HepG2 (cell line): Measurements from ENCODE around the gene ZFYVE28.

Experiments used
- CEBPB ChIP-seq: IDR thresholded peaks from 2 replicates; pipeline ENCODE4 v1.6.1; 2011; ENCODE audit warnings: low read depth, low read length, improper control_type of control experiment, borderline replicate concordance
- EP300 ChIP-seq, 3 experiments: sonication (generic) in 1 of 3; formaldehyde crosslinking in 1 of 3; IDR thresholded peaks; 2 replicates each; pipeline versions ENCODE4 v1.5.1 to v1.6.1; 2011 to 2020; ENCODE audit warnings: low read depth in 2 of 3, low read length in 2 of 3, borderline replicate concordance in 1 of 3, improper control_type of control experiment in 1 of 3, mild to moderate bottlenecking in 1 of 3, missing genetic modification reagents in 1 of 3, moderate library complexity in 1 of 3
- GABPA ChIP-seq, 2 experiments: IDR thresholded peaks; 2 replicates each; pipeline ENCODE4 v1.6.1; 2011 to 2016; ENCODE audit warnings: low read depth in 2 of 2, low read length in 1 of 2, missing biosample characterization in 1 of 2, missing genetic modification characterization in 1 of 2
- MAX ChIP-seq: IDR thresholded peaks from 2 replicates; pipeline ENCODE4 v1.6.1; 2012; ENCODE audit warnings: inconsistent platforms
- NFIC ChIP-seq: IDR thresholded peaks from 2 replicates; pipeline ENCODE4 v1.6.1; 2012; ENCODE audit warnings: mild to moderate bottlenecking, low read length, inconsistent platforms
- POLR2A ChIP-seq, 2 experiments: IDR thresholded peaks; 2 replicates each; pipeline ENCODE4 v1.6.1; 2011; ENCODE audit warnings: low read depth in 2 of 2, low read length in 2 of 2, mild to moderate bottlenecking in 1 of 2, moderate library complexity in 1 of 2; ENCODE audit not compliant: insufficient read depth in 1 of 2
- SIX4 ChIP-seq: sonication (generic); formaldehyde crosslinking; IDR thresholded peaks from 2 replicates; pipeline ENCODE4 v1.4.0; 2020; ENCODE audit warnings: missing genetic modification reagents
- SOX6 ChIP-seq, 2 experiments: fragments of 450-650 bp in 1 of 2; sonication (generic) in 1 of 2; formaldehyde crosslinking in 1 of 2; IDR thresholded peaks; 2 replicates each; pipeline versions ENCODE4 v1.4.0 to v1.6.1; 2017 to 2020; ENCODE audit warnings: antibody characterized with exemption in 1 of 2, mild to moderate bottlenecking in 1 of 2, missing genetic modification reagents in 1 of 2
- ZFP41 ChIP-seq: sonication (generic); formaldehyde crosslinking; IDR thresholded peaks from 2 replicates; pipeline ENCODE4 v1.4.0; 2020; ENCODE audit warnings: mild to moderate bottlenecking, missing genetic modification reagents, borderline replicate concordance
- ZNF20 ChIP-seq: sonication (generic); formaldehyde crosslinking; IDR thresholded peaks from 2 replicates; pipeline ENCODE4 v1.4.0; 2020; ENCODE audit warnings: mild to moderate bottlenecking, moderate library complexity, missing genetic modification reagents
- ZNF446 ChIP-seq: sonication (generic); formaldehyde crosslinking; IDR thresholded peaks from 2 replicates; pipeline ENCODE4 v1.5.0; 2020; ENCODE audit warnings: mild to moderate bottlenecking, missing genetic modification reagents
- TF ChIP-seq, protein P1 (sequence below): sonication (generic); formaldehyde crosslinking; conservative IDR thresholded peaks from 2 replicates; pipeline ENCODE4 v1.4.0; 2020; ENCODE audit warnings: missing genetic modification reagents
- TF ChIP-seq, protein P2 (sequence below): sonication (generic); formaldehyde crosslinking; IDR thresholded peaks from 2 replicates; pipeline ENCODE4 v1.8.1; 2023; ENCODE audit warnings: missing genetic modification reagents, inconsistent platforms, borderline replicate concordance

DNA sequence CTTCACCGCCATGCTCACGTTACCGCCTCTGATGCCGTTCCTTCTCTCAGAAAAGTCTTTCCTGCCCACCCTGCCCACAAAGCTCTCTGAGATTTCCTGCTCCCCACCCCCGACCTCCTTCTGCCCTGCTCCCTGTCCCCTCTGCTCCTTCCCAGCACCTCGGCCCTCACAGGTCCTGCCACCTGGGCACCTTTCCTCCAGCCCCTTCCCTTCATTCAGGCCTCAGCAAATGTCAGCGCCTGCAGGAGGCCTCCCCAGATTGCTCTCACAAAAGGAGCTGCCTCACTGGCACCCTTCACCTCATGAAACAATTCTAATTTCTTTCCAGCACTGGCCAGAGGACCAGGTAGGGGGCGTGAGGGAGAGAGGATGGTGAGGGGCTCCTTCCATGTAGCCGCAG lies 122.9 kb downstream of the ZFYVE28 start:
- TF ChIP-seq ZFP41 (CRISPR knock-in tag) (no peak), CEBPB (no peak), MAX (no peak), GABPA (IDR thresholded peaks at IDR 0.05; ENCODE audit: low read depth, low read length) (no peak), GABPA (CRISPR knock-in tag; IDR thresholded peaks at IDR 0.05; ENCODE audit: low read depth) (no peak), SIX4 (no peak), ZNF20 (CRISPR knock-in tag) (no peak), EP300 (IDR thresholded peaks at IDR 0.05; ENCODE audit: low read depth in 2 of 2, low read length in 2 of 2) (no peak), EP300 (CRISPR knock-in tag; IDR thresholded peaks at IDR 0.05; ENCODE audit: borderline replicate concordance) (no peak), ZNF446 (CRISPR knock-in tag) (no peak), SOX6 (IDR thresholded peaks at IDR 0.05) (no peak), SOX6 (CRISPR knock-in tag; IDR thresholded peaks at IDR 0.05) (no peak), NFIC (no peak), POLR2A (IDR thresholded peaks at IDR 0.05; ENCODE audit: insufficient read depth in 1 of 2, low read depth in 2 of 2, low read length in 2 of 2) (no peak)
- TF ChIP-seq, protein P1, sequence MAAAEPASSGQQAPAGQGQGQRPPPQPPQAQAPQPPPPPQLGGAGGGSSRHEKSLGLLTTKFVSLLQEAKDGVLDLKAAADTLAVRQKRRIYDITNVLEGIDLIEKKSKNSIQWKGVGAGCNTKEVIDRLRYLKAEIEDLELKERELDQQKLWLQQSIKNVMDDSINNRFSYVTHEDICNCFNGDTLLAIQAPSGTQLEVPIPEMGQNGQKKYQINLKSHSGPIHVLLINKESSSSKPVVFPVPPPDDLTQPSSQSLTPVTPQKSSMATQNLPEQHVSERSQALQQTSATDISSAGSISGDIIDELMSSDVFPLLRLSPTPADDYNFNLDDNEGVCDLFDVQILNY, result no peak
- TF ChIP-seq, protein P2, sequence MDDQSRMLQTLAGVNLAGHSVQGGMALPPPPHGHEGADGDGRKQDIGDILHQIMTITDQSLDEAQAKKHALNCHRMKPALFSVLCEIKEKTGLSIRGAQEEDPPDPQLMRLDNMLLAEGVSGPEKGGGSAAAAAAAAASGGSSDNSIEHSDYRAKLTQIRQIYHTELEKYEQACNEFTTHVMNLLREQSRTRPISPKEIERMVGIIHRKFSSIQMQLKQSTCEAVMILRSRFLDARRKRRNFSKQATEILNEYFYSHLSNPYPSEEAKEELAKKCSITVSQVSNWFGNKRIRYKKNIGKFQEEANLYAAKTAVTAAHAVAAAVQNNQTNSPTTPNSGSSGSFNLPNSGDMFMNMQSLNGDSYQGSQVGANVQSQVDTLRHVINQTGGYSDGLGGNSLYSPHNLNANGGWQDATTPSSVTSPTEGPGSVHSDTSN (CRISPR knock-in tag), result no peak
